HG03354 (cell line): Measurements from ENCODE around the gene EPO.
A peak's percentile ranks its signal among the peaks of the same experiment; 100 is the strongest.
"Not testable (repeated sequence)": the region's sequence is repeated elsewhere in the genome, so short reads cannot be mapped to it uniquely, and the experiment has no call there.

ENCODE experiments used
- ATAC-seq: cut with Tn5 transposase; IDR thresholded peaks from one replicate; pipeline ENCODE4 v1.9.1; 2021; ENCODE audit warnings: mild to moderate bottlenecking; ENCODE audit not compliant: unreplicated experiment, poor library complexity, severe bottlenecking

The EPO gene

DNA sequence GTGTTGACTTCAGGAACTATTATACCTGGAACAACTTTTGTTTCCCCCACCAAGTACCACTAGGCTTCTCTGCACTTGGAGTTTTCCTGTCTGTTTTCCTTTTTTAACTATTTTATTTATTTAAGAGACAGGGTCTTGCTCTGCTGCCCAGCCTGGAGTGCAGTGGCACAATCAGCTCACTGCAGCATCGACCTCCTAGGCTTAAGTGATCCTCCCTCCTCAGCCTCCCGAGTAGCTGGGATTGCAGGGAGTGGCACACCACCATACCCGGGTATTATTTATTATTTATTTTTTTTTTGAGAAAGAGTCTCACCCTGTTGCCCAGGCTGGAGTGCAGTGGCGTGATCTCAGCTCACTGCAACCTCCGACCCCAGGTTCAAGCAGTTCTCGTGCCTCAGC is 24.1 kb upstream of the EPO start:
- no peak for ATAC-seq

DNA sequence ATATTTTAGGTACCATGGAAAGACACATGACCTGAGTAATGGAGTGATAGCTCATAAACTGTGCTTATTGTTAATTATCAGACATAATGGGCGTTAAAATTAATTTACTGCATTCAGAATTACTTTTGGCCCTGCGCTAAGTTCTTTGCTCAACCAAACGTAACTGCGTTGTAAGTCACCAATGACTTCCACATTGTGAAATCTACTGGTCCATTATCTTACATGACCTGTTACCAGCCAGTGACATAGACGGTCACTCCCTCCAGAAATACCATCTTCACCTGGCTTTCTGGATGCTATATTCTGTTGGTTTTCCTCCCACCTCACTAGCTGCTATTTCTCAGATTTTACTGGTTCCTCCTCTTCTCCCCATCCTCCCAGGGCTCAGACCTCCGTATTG is 21.2 kb upstream of the EPO start:
- no peak for ATAC-seq

DNA sequence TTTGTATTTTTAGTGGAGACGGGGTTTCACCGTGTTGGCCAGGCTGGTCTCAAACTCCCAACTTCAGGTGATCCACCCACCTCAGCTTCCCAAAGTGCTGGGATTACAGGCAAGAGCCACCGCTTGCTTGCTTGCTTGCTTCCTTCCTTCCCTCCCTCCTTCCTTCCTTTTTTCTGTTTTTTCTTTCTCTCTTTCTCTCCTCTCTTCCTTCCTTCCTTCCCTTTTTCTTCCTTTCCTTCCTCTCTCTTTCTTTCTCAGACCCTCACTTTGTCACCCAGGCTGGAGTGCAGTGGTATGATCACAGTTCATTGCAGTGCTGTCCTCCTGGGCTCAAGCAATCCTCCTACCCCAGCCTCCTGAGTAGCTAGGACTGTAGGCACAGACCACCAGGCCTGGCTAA is 19.2 kb upstream of the EPO start:
- ATAC-seq, result not testable (repeated sequence)

DNA sequence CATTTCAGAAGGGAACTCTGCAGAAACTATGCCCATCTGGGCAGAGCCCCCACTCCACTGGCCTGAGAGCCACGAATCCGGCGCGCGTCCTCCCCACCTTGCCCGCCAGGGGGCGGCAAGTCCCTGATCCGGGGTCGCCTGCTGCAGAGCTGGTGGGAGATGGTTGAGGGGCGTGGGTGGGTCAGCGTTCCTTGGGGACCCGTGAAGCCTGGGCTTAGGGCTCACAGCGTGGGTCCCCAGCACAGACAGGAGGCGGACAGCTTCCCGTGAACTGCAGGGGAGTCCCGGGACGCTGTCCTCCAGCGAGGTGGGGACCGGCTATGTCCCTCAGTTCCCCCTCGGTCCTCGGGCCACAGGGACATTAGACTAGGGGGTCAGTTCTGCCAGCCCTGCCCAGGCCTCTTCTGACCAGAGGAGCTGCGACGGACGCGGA is 14.9 kb upstream of the EPO start:
- peak; percentile 72 for ATAC-seq

DNA sequence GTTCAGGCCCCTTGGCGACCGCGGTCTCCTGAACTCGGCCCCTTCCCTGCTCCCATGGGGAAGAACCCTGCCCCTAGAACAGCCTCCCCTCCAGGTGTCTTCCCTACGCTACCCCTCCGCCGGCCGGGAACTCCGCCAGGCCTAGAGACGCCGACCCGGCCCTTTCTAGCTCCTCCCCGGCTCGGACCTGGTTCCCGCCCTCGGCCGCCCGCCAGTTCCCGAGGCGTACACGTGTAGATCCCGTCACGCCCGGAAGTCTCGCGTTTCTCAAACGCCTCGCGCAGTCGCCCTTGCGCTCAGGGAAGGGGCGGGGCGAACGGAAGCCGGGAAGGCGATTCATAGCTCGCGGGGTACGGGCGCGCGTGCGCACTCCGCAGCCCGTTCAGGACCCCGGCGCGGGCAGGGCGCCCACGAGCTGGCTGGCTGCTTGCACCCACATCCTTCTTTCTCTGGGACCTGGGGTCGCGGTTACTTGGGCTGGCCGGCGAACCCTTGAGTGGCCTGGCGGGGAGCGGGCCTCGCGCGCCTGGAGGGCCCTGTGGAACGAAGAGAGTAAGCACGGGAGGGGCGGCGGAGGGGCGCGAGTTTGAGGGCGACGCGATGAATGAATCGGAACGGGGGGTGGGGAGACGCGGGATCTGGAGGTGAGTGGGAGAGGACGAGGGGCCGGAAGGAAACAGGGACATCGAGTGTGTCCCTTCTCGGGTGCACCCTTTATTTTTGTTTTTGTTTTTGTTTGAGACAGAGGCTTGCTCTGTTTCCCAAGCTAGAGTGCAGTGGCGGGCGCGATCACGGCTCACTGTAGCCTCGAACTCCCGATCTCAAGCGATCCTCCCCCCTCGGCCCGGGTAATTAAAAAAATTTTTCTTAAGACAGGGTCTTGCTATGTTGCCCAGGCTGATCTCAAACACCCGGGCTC is 14.3 kb upstream of the EPO start, which contains the start of gene POP7:
TSS of gene POP7 (plus strand) at position 369 of the 919 bp plus-strand sequence. CDS start 710 bp downstream, outside the sequence.
- peak; percentile 93 for ATAC-seq

DNA sequence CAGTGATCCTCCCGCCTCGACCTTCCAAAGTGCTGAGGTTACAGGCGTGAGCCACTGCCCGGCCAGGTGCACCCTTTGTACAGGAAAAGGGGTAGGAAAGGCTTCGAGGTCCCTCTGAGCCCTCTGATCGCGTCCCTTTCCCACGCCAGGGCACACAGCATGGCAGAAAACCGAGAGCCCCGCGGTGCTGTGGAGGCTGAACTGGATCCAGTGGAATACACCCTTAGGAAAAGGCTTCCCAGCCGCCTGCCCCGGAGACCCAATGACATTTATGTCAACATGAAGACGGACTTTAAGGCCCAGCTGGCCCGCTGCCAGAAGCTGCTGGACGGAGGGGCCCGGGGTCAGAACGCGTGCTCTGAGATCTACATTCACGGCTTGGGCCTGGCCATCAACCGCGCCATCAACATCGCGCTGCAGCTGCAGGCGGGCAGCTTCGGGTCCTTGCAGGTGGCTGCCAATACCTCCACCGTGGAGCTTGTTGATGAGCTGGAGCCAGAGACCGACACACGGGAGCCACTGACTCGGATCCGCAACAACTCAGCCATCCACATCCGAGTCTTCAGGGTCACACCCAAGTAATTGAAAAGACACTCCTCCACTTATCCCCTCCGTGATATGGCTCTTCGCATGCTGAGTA is 13.5 kb upstream of the EPO start:
- ATAC-seq, result no peak

DNA sequence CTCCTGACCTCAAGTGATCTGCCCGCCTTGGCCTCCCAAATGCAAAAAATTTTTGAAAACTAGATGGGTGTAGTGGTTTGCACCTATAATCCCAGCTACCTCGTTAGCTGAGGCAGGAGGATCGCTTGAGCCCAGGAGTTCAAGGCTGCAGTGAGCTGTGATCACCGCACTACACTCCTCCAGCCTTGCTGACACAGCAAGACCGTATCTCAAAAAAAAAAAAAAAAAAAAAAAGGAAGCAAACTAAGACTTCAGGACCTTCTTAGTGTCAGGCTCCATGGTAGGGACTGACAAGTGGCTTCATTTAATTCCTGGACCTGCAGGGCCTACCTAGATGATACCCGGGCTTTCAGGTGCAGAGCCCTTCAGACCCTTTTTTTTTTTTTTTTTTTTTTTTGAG is 11.9 kb upstream of the EPO start:
- ATAC-seq, result no peak

DNA sequence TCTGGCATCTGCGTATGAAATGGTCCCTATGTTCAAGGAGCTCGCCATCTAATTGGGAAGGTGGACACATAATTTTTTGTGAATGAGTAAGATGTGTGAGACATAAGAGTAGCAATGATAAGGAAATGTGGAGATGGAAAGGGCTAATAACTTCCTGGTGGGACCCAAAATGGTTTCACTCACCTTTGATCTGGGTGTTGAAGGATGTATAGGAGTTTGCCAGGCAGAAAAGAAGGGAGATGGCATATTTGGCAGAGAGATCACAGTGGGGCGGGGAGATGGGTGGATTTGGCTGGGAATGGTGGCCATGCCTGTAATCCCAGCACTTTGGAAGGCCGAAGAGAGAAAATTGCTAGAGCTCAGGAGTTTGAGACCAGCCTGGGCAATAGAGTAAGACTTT is 9.8 kb upstream of the EPO start:
- ATAC-seq, result no peak

DNA sequence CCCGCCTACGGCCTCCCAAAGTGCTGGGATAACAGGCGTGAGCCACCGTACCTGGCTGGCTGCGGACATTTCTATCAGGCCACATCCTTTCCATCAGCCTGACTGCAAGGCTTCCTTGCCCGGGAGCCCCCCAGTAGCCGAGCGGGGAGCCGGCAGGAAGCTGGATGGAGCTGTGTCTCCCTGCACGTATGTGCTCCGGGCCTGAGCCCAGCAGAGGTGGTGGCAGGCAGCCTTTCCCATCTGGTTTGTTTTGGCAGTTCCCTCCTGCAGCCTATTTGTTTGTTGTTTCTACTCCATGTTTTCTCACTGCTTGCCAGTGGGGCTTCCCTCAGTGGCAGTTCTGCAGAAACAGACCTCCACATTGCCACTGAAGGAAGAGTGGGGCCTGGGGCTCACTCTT is 8.9 kb upstream of the EPO start:
- ATAC-seq, result no peak

DNA sequence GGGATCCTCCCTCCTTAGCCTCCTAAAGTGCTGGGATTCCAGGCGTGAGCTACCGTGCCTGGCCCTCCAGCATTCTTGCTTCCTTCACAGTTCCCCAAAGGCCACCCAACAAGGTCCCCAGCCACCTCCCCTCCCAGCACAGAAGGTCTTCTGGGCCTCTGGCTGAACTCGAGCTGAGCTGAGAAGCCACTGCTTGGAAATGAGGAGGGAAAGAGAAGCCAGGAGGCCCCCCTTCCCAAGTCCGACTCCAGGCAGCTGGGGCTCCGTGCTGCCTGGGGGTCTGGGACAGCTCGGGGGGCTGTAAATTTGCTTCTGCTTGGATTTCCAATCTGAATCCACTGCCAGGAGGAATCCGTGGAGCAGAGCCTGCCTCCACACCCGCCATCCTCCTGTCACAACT is 5.5 kb upstream of the EPO start:
- no peak for ATAC-seq

DNA sequence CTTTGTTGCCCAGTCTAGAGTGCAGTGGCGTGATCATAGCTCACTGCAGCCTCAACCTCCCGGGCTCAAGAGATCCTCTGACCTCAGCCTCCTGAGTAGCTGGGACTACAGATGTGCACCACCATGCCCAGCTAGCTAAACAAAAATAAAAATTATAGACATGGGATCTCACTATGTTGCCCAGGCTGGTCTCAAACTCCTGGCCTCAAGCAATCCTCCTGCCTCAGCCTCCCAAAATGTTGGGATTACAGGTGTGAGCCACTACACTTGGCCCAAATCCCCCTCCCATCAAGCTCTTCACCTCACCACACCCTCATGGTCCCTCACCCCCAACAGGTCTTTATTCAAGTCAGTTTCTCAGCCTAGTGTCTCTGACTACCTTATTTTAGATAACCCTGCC is 3.2 kb upstream of the EPO start:
- not testable (repeated sequence) for ATAC-seq

DNA sequence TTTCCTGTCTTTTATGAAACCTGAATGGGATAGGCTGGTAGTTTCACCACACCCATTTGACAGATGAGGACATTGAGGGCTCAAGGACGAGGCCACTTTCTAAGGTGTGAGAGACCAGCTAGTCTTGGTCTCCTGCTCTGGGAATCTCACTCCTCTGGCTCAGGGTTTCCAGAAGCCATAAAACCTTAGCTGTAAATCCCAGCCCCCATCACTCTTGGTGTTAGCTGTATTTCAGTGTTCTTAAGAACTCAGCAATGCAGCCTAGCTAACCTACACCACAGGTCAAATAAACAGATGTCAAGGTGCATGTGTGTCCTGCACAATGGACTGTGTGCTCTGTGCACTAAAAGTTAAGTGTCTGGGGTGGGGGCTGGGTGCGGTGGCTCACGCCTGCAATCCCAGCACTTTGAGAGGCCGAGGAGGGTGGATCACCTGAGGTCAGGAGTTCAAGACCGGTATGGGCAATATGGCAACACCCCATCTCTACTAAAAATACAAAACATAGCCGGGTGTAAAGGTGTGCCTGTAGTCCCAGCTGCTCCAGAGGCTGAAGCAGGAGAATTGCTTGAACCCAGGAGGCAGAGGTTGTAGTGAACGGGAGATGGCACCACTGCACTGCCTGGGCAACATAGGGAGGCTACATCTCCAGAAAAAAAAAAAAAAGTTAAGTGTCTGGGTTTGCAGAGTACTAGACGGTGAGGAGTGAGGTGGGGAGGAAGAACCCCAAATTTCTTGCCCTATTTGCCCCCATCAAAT is 567 bp upstream of the EPO start:
- no peak for ATAC-seq

DNA sequence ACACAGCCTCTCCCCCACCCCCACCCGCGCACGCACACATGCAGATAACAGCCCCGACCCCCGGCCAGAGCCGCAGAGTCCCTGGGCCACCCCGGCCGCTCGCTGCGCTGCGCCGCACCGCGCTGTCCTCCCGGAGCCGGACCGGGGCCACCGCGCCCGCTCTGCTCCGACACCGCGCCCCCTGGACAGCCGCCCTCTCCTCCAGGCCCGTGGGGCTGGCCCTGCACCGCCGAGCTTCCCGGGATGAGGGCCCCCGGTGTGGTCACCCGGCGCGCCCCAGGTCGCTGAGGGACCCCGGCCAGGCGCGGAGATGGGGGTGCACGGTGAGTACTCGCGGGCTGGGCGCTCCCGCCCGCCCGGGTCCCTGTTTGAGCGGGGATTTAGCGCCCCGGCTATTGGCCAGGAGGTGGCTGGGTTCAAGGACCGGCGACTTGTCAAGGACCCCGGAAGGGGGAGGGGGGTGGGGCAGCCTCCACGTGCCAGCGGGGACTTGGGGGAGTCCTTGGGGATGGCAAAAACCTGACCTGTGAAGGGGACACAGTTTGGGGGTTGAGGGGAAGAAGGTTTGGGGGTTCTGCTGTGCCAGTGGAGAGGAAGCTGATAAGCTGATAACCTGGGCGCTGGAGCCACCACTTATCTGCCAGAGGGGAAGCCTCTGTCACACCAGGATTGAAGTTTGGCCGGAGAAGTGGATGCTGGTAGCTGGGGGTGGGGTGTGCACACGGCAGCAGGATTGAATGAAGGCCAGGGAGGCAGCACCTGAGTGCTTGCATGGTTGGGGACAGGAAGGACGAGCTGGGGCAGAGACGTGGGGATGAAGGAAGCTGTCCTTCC is 620 bp downstream of the EPO start:
- ATAC-seq, result no peak

DNA sequence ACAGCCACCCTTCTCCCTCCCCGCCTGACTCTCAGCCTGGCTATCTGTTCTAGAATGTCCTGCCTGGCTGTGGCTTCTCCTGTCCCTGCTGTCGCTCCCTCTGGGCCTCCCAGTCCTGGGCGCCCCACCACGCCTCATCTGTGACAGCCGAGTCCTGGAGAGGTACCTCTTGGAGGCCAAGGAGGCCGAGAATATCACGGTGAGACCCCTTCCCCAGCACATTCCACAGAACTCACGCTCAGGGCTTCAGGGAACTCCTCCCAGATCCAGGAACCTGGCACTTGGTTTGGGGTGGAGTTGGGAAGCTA is 1.2 kb downstream of the EPO start:
- no peak for ATAC-seq

DNA sequence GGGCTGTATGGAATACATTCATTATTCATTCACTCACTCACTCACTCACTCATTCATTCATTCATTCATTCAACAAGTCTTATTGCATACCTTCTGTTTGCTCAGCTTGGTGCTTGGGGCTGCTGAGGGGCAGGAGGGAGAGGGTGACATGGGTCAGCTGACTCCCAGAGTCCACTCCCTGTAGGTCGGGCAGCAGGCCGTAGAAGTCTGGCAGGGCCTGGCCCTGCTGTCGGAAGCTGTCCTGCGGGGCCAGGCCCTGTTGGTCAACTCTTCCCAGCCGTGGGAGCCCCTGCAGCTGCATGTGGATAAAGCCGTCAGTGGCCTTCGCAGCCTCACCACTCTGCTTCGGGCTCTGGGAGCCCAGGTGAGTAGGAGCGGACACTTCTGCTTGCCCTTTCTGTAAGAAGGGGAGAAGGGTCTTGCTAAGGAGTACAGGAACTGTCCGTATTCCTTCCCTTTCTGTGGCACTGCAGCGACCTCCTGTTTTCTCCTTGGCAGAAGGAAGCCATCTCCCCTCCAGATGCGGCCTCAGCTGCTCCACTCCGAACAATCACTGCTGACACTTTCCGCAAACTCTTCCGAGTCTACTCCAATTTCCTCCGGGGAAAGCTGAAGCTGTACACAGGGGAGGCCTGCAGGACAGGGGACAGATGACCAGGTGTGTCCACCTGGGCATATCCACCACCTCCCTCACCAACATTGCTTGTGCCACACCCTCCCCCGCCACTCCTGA is 2.4 kb downstream of the EPO start:
- ATAC-seq, result no peak

DNA sequence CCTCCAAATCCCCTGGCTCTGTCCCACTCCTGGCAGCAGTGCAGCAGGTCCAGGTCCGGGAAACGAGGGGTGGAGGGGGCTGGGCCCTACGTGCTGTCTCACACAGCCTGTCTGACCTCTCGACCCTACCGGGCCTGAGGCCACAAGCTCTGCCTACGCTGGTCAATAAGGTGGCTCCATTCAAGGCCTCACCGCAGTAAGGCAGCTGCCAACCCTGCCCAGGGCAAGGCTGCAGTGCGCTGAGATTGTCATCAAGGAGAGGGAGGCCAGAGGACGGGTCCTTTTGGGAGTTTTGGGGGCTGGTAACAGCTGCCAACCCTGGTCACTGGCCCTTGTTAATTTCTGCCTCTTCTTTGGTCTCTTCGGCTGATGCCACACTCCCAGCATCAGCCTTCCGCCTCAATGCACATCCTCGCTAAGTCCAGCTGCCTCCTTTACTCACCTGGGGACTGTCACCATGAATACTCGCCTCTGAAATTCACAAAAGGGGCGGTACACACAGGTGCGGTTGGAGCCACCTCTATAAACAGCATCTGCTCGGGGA is 3.5 kb downstream of the EPO start:
- ATAC-seq, result no peak

DNA sequence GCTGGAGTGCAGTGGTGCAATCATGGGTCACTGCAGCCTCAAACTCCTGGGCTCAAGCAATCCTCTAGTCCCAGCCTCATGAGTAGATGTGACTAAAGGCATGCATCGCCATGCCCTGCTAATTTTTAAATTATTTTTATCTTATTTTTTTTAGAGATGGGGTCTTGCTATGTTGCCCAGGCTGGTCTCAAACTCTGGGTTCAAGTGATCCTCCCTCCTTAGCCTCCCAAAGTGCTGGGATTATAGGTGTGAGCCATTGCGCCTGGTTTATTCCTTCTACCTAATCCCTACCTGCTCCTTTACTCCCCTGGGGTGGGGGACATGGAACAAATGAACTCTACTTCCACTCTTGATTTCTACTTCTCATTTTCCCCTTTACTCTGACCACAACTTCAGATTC is 4.1 kb downstream of the EPO start:
- not testable (repeated sequence) for ATAC-seq

DNA sequence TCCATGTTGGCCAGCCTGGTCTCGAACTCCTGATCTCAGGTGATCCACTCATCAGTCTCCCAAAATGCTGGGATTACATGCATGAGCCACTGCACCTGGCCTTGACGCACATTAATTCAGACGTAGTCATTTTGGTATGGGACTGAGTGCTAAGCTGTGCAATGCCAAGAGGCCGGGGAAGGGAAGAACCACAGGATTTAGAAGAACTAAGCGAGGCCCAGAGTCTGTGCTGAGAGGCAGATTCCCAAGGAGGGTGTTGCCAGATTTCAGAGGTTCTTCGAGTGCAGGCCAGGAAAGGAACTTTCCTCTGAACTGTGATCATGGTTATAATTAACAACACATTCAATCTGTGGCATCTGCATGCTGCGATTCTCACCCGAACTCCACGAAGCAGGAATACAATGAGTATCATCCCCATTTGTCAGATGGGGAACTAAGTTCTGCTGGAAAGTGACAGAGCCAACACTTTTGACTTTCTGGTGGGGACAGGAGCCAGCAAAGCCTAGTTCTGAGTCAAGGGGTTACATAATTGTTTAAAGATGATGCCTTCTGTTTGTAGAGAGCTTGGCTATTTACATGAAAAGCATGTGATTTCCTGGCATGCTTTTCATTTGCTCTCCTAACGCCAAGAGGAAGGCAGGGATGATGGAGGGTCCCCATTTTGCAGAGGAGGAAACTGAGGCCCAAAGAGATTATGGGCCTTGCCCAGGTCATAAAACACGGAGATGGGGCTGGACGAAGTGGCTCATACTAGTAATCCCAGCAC is 6.9 kb downstream of the EPO start:
- ATAC-seq, result no peak
